22Rv1 (cell line): ENCODE data around the gene PKD2.
A peak's percentile ranks its signal among the peaks of the same experiment; 100 is the strongest.

ENCODE experiments used
- CTCF ChIP-seq: fragments of 450-650 bp; IDR thresholded peaks from 2 replicates; pipeline ENCODE4 v1.5.1; 2017; ENCODE audit warnings: mild to moderate bottlenecking
- ZFX ChIP-seq: fragments of 450-650 bp; IDR thresholded peaks from 2 replicates; pipeline ENCODE4 v1.6.1; 2017; ENCODE audit warnings: antibody characterized with exemption, borderline replicate concordance

- TF ChIP-seq CTCF (peak; percentile 58), ZFX (no peak)
Observed at GRCh38 chr4:87985887-87986200, 21.6 kb upstream of the PKD2 start.
